Upper lobe of left lung (tissue), 4 donors: ENCODE data around the gene ZBTB47.

ENCODE experiments used
- CTCF ChIP-seq, 6 experiments: fragments of 450-650 bp in 4 of 6; fragments of 200-600 bp in 2 of 6; sonication (generic) in 2 of 6; IDR thresholded peaks; one replicate each; pipeline ENCODE4 v1.5.1; 2016 to 2019; ENCODE audit warnings: antibody characterized with exemption in 6 of 6
- EP300 ChIP-seq, 4 donors: sonication (generic); formaldehyde crosslinking; IDR thresholded peaks; one replicate each; pipeline ENCODE4 v1.5.1; 2017; ENCODE audit warnings: antibody characterized with exemption in 4 of 4, control low read depth in 2 of 4
- POLR2A ChIP-seq, 4 donors: fragments of 450-650 bp; IDR thresholded peaks; one replicate each; pipeline ENCODE4 v1.5.1; 2016 to 2017; ENCODE audit warnings: antibody characterized with exemption in 4 of 4, mild to moderate bottlenecking in 2 of 4
- POLR2AphosphoS5 ChIP-seq, 2 donors: sonication (generic); formaldehyde crosslinking; IDR thresholded peaks; one replicate each; pipeline ENCODE4 v1.5.1; 2017; ENCODE audit warnings: antibody characterized with exemption in 2 of 2

DNA sequence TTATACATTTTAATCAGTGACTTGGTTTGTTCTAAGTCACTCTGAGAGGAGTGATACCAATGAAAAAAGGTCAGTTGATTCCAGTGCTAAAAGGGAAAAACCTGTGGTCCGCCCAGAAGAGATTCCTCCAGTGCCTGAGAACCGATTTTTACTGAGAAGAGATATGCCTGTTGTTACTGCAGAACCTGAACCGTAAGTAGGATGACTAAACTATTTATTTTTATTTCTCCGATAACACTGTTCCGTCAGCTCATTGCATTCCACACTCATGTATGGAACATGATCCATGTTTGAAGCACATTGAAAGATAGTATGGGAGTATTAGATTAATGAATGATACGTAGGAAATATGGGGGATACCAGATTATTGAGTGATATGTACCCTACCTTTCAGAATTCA is 20.0 kb upstream of the ZBTB47 start:
- no peak for TF ChIP-seq EP300 (IDR thresholded peaks at IDR 0.05)
- no peak for TF ChIP-seq POLR2A (IDR thresholded peaks at IDR 0.05)
- TF ChIP-seq CTCF (IDR thresholded peaks at IDR 0.05) = no peak
- no peak for TF ChIP-seq POLR2AphosphoS5 (IDR thresholded peaks at IDR 0.05)
